ENCODE measurements around the gene E2F4. TPM values are rescaled to one million over a fixed set of nuclear protein-coding genes. Genes with fewer than 3 reads are reported as not detected.

The E2F4 gene
- total and polyA plus RNA-seq, 2 of the 13 experiments (the other 11 are each of a cell fraction or from before 2014, with no cell fraction given) = 84.8 to 91.2 TPM

DNA sequence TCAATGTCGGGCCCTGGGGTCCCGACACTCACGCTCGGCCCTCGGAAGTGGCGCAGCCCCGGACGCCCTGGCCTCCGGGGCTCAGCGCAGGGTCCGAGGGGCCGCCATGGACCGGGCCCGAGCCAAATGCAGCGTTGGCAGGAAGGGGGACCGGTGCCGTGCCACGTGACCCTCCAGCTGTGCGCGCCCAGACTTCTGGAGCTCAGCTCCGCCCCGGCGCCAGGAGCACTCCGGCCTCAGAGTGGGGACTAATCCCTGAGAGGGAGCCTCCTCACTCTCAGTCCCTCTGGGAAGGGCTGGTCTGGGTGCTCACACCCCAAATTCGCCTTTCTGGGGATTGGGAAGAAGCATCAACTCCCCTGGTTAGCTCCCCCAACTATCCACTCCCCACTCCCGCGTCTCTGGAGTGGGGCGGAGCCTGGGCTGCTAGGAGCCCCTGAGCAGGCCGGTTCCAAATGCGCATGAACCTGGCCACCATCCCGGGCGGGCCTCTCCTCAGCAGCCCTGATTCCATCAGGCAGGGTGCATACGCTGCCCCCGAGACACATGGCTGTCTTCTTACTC, 41.0 kb upstream of the E2F4 start, which contains the start of gene B3GNT9 (continued):
- TF ChIP-seq AKAP8 (CRISPR knock-in tag; IDR thresholded peaks at IDR 0.05) (peak; percentile 84), GMEB2 (CRISPR knock-in tag; IDR thresholded peaks at IDR 0.05; ENCODE audit: low read depth) (no peak), MED13 (CRISPR knock-in tag; IDR thresholded peaks at IDR 0.05) (0 out of 2 replicates have a peak, but pooled peaks have one; percentile 48), RARA (CRISPR knock-in tag; IDR thresholded peaks at IDR 0.05) (no peak), ZNF230 (CRISPR knock-in tag; IDR thresholded peaks at IDR 0.05) (0 out of 2 replicates have a peak, but pooled peaks have one; percentile 65), MIER2 (CRISPR knock-in tag; IDR thresholded peaks at IDR 0.05) (no peak), ZMAT3 (CRISPR knock-in tag; conservative IDR thresholded peaks at IDR 0.05) (peak; percentile 72; the same call in 1 of the 2 replicates), KLF9 (CRISPR knock-in tag; IDR thresholded peaks at IDR 0.05; ENCODE audit: low read depth) (no peak), ZNF484 (CRISPR knock-in tag; IDR thresholded peaks at IDR 0.05; ENCODE audit: borderline replicate concordance, low read depth) (no peak), HOXD1 (CRISPR knock-in tag; IDR thresholded peaks at IDR 0.05) (no peak), ZSCAN29 (CRISPR knock-in tag; conservative IDR thresholded peaks at IDR 0.05) (no peak; the same call in 1 of the 2 replicates), ISX (CRISPR knock-in tag; conservative IDR thresholded peaks at IDR 0.05) (no peak), THAP8 (CRISPR knock-in tag; IDR thresholded peaks at IDR 0.05; ENCODE audit: borderline replicate concordance) (peak; percentile 65; the same call in 1 of the 2 replicates), RBFOX2 (IDR thresholded peaks at IDR 0.05; ENCODE audit: low read depth, low read length) (peak; percentile 44; the same call in 1 of the 2 replicates), MTA3 (CRISPR knock-in tag; IDR thresholded peaks at IDR 0.05) (no peak), MAX (IDR thresholded peaks at IDR 0.05) (peak; percentile 63; the same call in 1 of the 2 replicates), ISL2 (CRISPR knock-in tag; IDR thresholded peaks at IDR 0.05) (0 out of 2 replicates have a peak, but pooled peaks have one; percentile 55)
- TF ChIP-seq, protein P1, sequence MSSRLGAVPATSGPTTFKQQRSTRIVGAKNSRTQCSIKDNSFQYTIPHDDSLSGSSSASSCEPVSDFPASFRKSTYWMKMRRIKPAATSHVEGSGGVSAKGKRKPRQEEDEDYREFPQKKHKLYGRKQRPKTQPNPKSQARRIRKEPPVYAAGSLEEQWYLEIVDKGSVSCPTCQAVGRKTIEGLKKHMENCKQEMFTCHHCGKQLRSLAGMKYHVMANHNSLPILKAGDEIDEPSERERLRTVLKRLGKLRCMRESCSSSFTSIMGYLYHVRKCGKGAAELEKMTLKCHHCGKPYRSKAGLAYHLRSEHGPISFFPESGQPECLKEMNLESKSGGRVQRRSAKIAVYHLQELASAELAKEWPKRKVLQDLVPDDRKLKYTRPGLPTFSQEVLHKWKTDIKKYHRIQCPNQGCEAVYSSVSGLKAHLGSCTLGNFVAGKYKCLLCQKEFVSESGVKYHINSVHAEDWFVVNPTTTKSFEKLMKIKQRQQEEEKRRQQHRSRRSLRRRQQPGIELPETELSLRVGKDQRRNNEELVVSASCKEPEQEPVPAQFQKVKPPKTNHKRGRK (CRISPR knock-in tag; IDR thresholded peaks at IDR 0.05) = 0 out of 2 replicates have a peak, but pooled peaks have one; percentile 39
- TF ChIP-seq, protein P2, sequence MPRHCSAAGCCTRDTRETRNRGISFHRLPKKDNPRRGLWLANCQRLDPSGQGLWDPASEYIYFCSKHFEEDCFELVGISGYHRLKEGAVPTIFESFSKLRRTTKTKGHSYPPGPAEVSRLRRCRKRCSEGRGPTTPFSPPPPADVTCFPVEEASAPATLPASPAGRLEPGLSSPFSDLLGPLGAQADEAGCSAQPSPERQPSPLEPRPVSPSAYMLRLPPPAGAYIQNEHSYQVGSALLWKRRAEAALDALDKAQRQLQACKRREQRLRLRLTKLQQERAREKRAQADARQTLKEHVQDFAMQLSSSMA (CRISPR knock-in tag; IDR thresholded peaks at IDR 0.05) = peak; percentile 83
- TF ChIP-seq, protein P3, sequence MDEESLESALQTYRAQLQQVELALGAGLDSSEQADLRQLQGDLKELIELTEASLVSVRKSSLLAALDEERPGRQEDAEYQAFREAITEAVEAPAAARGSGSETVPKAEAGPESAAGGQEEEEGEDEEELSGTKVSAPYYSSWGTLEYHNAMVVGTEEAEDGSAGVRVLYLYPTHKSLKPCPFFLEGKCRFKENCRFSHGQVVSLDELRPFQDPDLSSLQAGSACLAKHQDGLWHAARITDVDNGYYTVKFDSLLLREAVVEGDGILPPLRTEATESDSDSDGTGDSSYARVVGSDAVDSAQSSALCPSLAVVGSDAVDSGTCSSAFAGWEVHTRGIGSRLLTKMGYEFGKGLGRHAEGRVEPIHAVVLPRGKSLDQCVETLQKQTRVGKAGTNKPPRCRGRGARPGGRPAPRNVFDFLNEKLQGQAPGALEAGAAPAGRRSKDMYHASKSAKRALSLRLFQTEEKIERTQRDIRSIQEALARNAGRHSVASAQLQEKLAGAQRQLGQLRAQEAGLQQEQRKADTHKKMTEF (CRISPR knock-in tag; IDR thresholded peaks at IDR 0.05) = peak; percentile 62; the same call in 1 of the 2 replicates
- TF ChIP-seq, protein P4, sequence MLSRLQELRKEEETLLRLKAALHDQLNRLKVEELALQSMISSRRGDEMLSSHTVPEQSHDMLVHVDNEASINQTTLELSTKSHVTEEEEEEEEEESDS (CRISPR knock-in tag; IDR thresholded peaks at IDR 0.05; ENCODE audit: borderline replicate concordance) = 0 out of 2 replicates have a peak, but pooled peaks have one; percentile 32
- TF ChIP-seq, protein P5, sequence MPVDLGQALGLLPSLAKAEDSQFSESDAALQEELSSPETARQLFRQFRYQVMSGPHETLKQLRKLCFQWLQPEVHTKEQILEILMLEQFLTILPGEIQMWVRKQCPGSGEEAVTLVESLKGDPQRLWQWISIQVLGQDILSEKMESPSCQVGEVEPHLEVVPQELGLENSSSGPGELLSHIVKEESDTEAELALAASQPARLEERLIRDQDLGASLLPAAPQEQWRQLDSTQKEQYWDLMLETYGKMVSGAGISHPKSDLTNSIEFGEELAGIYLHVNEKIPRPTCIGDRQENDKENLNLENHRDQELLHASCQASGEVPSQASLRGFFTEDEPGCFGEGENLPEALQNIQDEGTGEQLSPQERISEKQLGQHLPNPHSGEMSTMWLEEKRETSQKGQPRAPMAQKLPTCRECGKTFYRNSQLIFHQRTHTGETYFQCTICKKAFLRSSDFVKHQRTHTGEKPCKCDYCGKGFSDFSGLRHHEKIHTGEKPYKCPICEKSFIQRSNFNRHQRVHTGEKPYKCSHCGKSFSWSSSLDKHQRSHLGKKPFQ (CRISPR knock-in tag; IDR thresholded peaks at IDR 0.05; ENCODE audit: insufficient replicate concordance) = no peak
